MV-4-11 (cell line): Measurements from ENCODE around the gene UGT2B17.
A peak's percentile ranks its signal among the peaks of the same experiment; 100 is the strongest.
"Not testable (repeated sequence)": the region's sequence is repeated elsewhere in the genome, so short reads cannot be mapped to it uniquely, and the experiment has no call there.

ENCODE experiments used
- DNase-seq: peaks from one replicate; lab custom pipeline; 2025; lab: John Stamatoyannopoulos, UW

Gene UGT2B17

DNA sequence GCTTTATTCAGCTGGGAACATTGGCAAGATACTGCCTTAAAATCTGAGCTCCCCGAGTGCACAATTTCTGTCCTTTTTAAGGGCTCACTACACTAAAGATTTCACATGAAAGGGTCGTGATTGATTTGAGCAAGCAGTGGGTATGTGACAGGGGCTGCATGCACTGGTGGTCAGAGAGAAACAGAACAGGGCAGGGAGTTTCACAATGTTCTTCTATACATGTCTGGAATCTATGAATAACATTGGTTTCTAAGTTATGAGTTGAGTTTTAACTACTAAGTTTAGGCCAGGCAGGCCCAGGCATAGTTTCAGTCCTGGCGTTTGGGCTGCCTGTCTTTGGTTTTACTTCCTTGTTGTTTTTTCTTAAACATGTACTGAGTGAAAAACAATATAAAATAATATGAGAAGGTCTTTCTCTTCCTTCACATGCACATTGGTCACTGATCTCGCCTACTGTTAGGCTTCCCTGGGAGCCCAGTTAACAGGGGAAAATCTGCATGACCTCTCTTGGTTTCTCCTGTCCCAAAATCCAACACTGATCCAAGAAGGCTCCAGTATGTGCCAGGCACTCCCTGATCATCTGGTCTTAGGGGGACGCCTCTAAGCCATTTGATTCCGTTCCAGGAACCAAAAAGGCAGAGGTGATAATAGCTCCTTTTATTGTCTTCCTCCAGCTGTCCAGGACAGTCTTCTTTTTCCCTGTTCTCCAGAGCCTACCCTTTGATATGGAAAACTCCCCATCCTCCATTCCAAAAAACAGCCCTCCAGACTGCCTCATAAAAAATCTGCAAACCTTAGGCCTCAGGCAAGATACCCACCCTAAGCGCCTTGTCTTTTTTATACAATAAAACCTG is at the start of gene UGT2B17:
TSS of gene UGT2B17 (minus strand) at position 51 of the 854 bp plus-strand sequence. CDS start 7,838 bp downstream, outside the sequence.
- peak; percentile 78 for DNase-seq

DNA sequence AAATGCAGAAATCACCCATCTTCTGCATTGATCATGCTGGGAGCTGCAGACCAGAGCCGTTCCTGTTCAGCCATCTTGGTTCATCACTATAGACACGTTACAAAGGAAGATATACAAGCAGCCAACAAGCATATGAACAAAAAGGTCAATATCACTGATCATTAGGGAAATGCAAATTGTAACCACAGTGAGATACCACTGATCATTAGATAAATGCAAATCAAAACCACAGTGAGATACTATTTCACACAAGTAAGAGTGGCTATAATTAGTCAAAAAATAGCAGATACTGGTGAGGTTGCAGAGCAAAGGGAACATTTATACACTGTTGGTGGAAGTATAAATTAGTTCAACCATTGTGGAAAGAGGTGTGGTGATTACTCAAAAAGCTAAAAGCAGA is 46.6 kb upstream of the UGT2B17 start:
- DNase-seq = not testable (repeated sequence)

DNA sequence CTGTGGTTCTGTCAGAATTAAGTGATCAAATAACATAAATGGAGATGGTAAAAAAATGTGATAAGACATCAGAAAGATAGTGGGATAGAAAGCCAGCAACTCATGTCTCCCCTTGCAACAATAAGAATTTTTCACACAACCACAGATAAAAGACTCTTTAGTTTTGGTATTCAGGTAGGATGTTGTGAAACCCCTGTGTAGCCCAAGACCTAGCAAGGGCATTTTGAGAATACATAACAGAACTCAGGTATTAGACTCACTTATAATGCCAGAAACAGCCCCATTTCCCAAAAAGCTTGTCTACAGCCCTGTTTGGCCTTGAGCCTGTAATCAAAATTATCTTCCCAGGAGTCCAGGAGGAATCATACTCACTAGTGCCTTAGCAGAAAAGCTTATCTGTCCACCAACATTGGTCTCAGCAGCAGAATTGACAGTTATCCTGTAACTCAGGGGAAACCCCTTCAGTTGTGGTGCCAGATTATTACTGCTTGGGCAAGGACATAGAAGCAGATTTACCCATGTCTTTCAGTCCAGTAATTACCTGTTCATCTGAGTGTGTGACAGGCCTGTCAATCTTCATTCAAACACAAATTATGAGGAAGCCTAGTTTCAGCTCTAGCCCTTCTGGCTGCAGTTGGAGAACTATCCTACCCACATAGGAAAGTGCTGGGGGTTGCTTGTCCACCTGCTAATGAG is 41.0 kb upstream of the UGT2B17 start:
- no peak for DNase-seq

DNA sequence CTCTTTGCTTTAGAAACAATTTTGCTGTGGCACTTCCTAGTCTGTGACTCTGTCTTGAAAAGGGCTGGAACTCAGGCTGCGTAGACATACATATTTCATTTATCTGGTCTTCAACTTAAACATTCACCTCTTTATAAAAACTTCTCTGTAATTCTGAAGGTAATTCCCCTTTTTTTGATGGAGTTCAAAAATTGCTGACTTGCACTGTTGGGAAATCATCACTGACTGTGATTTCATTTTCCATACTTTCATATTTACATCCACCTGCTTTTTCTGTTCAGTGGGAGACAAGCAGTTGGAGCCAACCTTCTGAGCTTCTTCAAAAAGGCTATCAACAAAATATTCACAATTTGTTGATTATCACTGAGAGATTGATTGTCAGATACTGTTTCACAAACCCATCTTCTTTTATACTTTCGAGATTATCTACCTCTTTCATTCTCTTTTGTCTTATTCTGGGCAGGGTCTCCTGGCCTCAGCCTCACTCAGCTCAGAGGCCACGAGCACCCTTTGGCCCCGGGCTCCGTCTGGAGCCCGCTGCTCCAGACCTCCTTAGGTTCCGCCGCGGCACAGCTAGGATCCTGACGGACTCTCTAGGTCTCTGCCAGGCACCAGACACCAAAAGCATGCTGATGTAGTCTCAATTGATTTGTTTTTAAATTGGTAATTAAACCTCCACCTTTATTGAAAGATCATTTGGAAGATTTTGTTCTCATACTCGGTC is 39.7 kb upstream of the UGT2B17 start:
- DNase-seq = no peak

DNA sequence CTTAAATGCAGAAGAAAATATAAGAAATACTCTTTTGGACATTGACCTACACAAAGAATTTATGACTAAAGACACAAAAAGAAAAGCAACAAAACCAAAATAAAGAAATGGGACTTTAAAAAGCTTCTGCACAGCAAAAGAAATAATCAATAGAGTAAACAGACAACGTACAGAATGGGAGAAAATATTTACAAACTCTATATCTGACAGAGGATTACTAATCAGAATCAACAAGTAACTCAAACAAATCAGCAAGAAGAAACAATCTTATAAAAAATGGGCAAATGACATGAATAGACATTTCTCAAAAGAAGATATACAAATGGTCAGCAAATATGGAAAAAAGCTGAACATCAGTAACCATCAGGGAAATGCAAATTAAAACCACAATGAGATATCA is 37.6 kb upstream of the UGT2B17 start:
- no peak for DNase-seq

DNA sequence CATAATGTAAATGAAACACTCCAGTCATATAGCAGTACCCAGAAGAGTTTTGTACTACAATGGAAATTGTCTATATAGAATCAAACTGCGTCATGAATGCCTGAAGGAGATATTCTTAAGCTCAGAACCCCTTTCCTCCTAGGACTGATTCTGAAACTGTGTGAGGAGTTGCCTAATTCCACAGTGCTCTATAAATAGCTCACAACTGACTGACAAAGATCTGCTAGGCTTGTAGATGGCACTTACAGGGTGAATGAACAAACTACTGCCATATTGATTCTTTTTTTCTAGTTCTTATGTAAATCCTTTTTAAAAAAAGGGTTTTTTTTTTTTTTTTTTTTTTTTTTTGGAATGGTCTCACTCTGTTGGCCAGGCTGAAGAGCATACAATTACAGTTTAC is 30.1 kb upstream of the UGT2B17 start:
- peak; percentile 85 for DNase-seq

DNA sequence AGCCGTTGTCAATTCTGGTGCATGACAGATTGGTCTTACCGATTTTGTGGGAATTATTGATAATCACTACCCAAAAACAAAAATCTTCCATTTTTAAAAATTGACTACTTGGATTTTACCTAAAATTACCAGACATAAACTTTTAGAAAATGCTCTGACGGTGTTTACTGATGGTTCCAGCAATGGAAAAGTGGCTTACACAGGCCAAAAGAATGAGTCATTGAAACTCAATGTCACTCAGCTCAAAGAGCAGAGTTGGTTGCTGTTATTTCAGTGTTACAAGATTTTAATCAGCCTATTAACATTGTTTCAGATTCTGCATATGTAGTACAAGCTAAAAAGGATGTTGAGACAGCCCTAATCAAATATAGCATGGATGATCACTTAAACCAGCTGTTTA is 23.0 kb upstream of the UGT2B17 start:
- no peak for DNase-seq

DNA sequence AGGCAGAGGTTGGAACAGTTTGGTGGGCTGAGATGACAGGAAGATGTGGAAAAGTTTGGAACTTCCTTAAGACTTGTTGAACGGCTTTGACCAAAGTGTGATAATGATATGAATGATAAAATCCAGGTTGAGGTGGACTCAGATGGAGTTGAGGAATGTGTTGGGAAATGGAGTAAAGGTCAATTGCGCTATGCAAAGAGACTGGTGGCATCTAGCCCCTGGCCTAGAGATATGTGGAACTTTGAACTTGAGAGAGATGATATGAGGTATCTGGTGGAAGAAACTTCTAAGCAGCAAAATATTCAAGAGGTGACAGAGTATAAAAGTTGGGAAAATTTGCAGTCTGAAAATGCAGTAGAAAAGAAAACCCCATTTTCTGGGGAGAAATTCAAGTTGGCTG is 21.4 kb upstream of the UGT2B17 start:
- DNase-seq = no peak

DNA sequence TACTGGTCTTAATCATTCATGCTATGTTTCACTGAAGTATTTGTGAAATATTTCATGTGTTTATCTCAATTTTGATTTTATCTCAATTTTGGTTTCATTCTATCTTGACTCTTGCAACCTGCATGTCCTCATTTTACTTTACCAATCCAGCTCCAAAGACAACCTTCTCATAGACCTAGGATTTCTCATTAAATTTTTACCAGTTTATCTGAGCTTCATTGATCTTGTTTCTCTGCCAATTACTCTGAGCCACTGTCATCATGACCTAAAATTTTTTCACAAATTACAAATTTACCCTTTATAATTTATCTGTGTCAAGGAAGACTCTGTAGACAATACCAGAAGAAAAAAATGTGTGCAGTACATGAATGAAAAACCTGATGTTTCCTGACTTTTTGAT is 18.6 kb upstream of the UGT2B17 start:
- DNase-seq = no peak

DNA sequence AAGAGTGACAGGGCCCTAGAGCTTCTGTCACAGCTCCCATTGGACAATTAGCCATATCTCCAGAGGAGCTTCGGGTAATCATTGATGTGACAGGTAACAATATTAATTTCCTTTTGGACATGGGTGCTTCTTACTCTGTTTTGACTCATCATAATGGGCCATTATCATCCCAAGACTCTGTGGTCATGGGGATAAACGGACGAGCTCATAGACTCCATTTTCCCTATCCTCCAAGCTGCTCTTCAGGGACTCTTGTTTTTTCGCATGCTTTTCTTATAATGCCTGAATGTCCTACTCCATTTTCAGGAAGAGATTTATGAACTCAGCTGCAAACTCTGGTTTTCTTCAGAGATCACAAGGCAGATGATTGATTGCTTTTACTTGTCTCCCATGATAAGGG is 17.0 kb upstream of the UGT2B17 start:
- DNase-seq = no peak

DNA sequence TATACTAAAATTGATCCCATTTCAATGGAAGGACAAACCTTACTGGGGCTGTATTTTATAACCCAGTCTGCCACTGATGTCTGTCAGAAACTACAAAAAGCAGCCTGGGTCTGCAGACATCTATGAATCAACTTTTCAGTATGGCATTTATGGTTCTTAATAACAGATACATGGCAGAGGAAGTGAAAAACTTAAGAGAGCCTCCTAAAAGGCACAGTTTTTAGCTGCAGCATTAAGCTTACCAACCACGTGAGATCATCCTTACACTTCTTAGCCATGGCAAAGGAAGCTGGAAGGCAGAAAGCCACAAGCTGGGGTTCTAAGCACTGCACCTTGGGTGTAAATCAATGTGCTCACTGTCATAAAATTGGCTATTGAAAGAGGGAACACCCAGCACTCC is 16.6 kb upstream of the UGT2B17 start:
- peak; percentile 55 for DNase-seq

DNA sequence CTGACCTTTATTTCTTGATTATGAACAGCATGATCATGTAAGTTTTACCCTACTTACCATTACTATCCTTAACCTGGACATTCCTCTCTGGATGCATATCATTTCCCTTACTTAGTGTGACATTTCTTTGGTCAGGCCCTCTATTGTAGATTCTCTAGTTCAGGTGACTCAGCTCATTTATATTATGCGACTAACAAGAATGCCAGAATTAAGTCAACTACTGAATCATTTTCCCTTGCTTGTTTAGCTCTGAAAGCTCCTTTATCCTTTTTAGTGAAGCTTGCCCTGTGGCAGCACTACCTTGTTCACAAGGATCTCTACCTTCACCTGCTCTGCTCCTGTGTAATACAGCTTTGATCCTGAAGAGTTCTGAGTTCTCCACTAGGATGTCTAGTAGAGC is 15.1 kb upstream of the UGT2B17 start:
- DNase-seq = no peak

DNA sequence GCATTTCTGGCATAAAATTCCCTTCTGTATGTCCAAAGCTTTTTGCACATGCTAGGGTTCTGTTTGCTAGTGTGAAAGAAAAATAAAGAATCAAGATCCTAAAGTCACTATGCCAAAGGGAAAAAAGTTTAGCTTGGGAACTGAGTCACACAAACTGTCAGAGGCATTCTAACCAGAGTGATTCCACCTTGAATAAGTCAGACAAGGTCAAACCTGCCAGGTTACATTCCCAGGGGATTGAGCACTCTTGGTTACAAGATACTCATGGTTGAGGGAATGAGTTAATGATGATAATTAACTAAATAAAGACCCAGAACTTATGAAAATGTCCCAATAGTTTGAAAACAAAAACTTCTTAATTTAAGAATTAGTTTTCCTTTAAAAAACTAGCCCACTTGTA is 13.7 kb upstream of the UGT2B17 start:
- no peak for DNase-seq

DNA sequence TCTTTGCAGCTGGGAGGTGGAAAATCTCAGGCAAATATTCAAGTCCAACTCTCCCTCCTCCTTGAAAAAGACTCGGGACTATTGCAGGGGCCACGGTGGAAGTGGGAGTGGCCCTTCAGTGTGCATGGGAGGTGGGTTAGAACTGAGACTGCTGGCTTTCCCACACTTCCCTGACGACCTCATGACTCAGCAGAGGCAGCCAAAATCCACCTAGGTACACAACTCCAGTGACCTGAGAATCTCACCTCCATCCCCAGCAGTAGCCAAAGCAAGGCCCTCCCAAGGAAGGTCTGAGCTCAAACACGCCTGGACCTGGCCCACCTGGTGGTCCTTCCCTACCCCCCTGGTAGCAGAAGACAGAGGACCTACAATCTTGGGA is 6.2 kb upstream of the UGT2B17 start:
- no peak for DNase-seq

DNA sequence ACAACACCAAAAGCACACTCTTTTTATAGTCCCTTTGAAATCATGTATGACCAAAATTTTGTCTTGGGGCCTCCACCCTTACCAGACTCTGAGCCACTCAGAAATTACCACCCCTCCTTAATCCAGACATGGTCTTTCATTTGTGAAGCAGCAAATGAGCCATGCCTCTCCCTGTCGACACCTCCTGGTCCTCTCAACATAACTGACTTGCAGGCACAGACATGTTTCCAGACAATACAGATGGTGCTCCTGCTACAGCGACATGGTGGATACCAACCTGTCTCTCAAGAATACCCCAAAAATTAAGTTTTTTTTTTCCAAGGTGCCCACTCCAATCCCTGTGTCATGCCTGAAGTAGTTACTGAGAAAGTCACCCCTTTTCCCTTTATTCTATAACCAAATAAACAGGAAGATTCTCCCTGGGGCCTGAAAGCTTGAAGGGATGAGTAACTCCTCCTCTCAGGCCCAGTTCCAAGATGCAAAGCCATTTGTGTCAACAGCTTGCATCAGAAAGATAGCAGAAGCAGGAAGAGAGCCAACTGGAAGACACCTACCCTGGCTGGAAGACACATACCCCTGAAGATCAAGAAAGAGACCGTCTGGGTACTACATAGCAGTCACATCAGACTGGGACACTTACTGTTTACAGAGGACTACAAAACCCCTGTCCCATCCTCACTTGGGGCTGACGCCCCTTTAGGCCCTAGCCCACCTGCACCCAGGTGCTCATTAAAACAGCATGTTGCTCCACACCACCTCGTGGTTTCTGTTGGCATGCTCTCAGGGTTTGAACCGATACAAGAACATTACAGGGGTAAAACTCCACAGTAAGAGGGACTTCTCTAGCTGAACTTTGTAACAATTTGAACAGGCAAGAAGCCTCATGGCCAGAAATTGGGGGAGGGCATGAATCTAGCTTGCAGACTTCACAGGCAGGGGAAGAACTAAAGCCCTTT is 5.5 kb upstream of the UGT2B17 start:
- DNase-seq = no peak

DNA sequence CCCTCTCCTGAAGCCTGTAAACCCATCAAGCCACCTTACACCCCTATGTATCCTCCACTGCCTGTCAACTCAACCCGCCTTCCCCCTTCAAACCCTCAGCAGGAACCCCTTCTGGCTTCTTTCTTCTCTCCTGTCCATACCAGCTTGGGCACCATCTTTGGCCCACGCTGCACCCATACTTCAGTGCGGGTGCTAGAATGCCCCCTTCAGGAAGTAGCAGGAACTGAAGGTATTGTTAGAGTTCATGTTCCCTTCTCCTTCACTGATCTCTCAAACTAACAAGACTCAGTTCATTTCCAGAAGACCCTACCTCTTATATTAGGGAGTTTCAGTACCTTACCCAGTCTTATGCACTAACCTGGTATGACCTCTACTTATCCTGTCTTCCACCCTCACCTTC is 1.5 kb upstream of the UGT2B17 start:
- no peak for DNase-seq

DNA sequence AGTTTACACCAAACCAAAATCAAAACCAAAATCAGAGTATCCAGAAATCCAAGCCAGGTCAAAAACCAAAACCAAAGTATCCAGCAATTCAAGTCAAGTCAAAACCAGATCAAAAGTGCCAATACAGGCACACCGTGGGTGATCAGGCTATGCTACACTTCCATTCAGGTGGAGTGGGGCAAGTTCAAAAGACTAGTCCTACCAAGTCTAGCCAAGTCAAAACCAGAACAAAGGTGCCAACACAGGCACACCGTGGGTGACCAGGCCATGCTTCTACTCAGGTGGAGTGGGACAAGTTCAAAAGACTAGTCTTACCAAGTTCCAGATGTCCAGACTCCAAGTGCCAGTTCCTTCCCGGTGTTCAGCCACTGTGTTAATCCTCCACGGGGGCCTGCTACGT is 486 bp downstream of the UGT2B17 start:
- not testable (repeated sequence) for DNase-seq

DNA sequence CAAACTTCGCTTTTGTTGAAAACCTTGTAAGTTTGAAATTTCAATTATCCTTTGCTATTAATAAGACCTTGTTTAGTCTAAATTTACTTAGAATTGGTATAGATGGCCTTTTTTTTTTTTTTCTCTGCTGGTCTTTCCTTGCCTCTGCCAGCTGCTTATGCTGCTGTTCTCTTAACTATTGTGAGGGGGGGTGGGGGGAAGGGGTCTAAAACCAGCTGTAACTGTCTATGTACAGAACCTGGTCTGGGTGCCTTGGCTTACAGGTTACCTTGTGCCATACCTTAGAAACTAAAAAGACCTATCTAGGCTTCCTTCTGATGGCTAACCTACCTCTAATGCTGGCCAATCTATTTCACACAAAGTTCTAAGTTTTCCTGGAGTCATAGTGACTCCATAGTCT is 1.0 kb downstream of the UGT2B17 start:
- DNase-seq = no peak

DNA sequence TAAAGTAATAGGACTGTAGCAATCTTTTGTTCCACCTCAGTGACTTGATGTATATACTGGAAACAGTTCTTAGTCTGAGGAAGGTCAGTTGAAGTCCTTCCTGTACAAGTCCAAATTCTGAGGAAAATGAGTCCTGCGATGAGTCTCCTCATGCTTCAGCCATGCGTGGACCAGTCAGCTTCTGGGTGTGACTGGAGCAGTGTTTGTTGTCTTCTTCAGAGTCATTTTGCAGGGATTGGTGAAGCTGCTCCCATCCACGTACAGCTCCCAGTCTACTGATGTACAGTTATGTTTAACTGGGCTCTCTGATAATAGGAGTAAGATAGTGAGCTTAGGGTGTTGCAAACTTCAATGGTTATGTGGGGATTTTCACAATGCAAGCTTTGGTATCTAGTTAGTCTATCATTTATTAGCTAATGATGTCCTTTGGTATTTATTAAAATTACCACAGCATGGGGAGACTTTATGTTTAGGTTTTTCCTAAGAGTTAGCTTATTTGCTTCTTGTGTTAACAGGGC is 3.4 kb downstream of the UGT2B17 start:
- no peak for DNase-seq

DNA sequence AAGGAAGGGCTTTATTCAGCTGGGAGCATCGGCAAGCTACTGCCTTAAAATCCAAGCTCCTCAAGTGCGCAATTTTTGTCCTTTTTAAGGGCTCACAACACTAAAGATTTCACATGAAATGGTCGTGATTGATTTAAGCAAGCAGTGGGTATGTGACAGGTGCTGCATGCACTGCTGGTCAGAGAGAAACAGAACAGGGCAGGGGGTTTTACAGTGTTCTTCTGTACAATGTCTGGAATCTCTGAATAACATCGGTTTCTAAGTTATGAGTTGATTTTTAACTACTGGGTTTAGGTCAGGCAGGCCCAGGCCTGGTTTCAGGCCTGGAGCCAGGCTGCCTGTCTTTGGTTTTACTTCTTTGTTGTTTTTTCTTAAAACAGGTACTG is 6.0 kb downstream of the UGT2B17 start:
- no peak for DNase-seq

DNA sequence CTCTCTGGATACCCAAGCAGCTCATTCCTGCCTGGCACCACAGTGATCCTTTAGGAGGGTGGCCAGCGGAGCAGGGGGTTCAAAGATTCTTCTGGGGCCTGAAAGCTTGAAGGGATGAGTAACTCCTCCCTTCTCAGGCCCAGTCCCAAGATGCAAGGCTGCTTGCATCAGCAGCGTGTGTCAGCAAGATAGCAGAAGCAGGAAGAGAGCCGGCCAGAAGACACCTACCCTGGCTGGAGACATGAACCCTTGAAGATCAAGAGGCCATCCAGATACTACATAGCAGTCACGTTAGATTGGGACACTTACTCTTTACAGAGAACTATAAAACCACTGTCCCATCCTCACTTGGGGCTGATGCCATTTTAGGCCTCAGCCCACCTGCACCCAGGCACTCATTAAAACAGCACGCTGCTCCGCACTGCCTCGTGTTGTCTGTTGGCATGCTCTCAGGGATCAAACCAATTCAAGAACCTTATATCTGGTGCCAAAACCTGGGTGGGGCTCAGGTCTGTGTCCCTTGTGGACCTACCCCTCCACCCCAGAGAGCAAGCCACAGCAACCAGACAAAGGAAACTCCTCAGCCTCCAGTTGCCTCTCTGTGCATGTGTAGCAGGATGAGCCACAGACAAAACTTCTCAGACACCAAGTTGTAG is 6.5 kb downstream of the UGT2B17 start:
- no peak for DNase-seq
